IMR-90 (cell line): ENCODE measurements around the gene SWAP70. TPM values are rescaled to one million over a fixed set of nuclear protein-coding genes. Genes with fewer than 3 reads are reported as not detected.
A peak's percentile ranks its signal among the peaks of the same experiment; 100 is the strongest.

Source experiments
- ATAC-seq: fragments of 200-7000 bp; cut with Tn5 transposase; 2 replicates; pipeline ENCODE4 v1.9.1; 2020; ENCODE audit warnings: low read depth, mild to moderate bottlenecking, moderate library complexity
- BruUV-seq: library from RNA; stranded (reverse); fragments of 400-500 nt; replicated peaks from 2 replicates; lab custom pipeline; 2021; lab: Mats Ljungman, UMichigan
- CTCF ChIA-PET: fragments of 300-600 bp; formaldehyde crosslinking; extraction: SDS; loops from one replicate; lab custom pipeline; 2021; ENCODE audit warnings: antibody characterized with exemption; lab: Yijun Ruan, JAX
- POLR2A ChIA-PET: fragments of 300-600 bp; sonication (Branson Sonifier 250); formaldehyde crosslinking; loops from one replicate; lab custom pipeline; 2022; ENCODE audit warnings: antibody characterized with exemption; ENCODE audit not compliant: unreplicated experiment; lab: Charles Lee
- DNase-seq: peaks from one replicate; pipeline ENCODE4 v3.0.0; 2013
- H2AFZ ChIP-seq: replicated peaks from 2 replicates; pipeline ENCODE3; 2013; ENCODE audit warnings: low read length, mild to moderate bottlenecking; ENCODE audit not compliant: poor library complexity
- H2AK5ac ChIP-seq: 2 replicates; pipeline ENCODE4 v1.6.1; 2013; ENCODE audit warnings: low read depth, low read length, inconsistent platforms
- H2AK9ac ChIP-seq: replicated peaks from 2 replicates; pipeline ENCODE3; 2013; ENCODE audit warnings: mild to moderate bottlenecking, low read depth, low read length, moderate library complexity; ENCODE audit not compliant: poor library complexity
- H2BK120ac ChIP-seq: 2 replicates; pipeline ENCODE4 v1.6.1; 2013; ENCODE audit warnings: low read depth, low read length, inconsistent platforms
- H2BK15ac ChIP-seq: 3 replicates; pipeline ENCODE4 v1.6.1; 2013; ENCODE audit warnings: low read depth, low read length, inconsistent platforms
- H2BK20ac ChIP-seq: 2 replicates; pipeline ENCODE4 v1.6.1; 2013; ENCODE audit warnings: low read depth, mild to moderate bottlenecking, inconsistent platforms, low read length, moderate library complexity
- H2BK5ac ChIP-seq: 2 replicates; pipeline ENCODE4 v1.6.1; 2013; ENCODE audit warnings: mild to moderate bottlenecking, low read depth, low read length, inconsistent platforms; ENCODE audit not compliant: poor library complexity, severe bottlenecking
- H3K14ac ChIP-seq: replicated peaks from 2 replicates; pipeline ENCODE4 v1.6.1; 2013; ENCODE audit warnings: low read depth, low read length, inconsistent platforms
- H3K18ac ChIP-seq: 2 replicates; pipeline ENCODE4 v1.6.1; 2013; ENCODE audit warnings: low read depth, low read length, control low read depth
- H3K23ac ChIP-seq: 2 replicates; pipeline ENCODE4 v1.6.1; 2013; ENCODE audit warnings: low read depth, low read length, inconsistent platforms
- H3K27ac ChIP-seq: 2 replicates; pipeline ENCODE4 v1.5.1; 2013; ENCODE audit warnings: mild to moderate bottlenecking, control low read depth, low read length; ENCODE audit not compliant: insufficient read depth
- H3K27me3 ChIP-seq: 2 replicates; pipeline ENCODE4 v1.6.1; 2013; ENCODE audit warnings: low read length; ENCODE audit not compliant: control insufficient read depth, insufficient read depth
- H3K36me3 ChIP-seq: 2 replicates; pipeline ENCODE4 v1.6.1; 2013; ENCODE audit warnings: low read length, mixed read lengths; ENCODE audit not compliant: control insufficient read depth, insufficient read depth
- H3K4ac ChIP-seq: 2 replicates; pipeline ENCODE4 v1.6.1; 2013; ENCODE audit warnings: low read depth, low read length, inconsistent platforms
- H3K4me1 ChIP-seq: 2 replicates; pipeline ENCODE4 v1.6.1; 2013; ENCODE audit warnings: low read length, mixed read lengths; ENCODE audit not compliant: control insufficient read depth, insufficient read depth
- H3K4me2 ChIP-seq: 2 replicates; pipeline ENCODE4 v1.6.1; 2013; ENCODE audit warnings: low read depth, mild to moderate bottlenecking, control low read depth, low read length, moderate library complexity
- H3K4me3 ChIP-seq: 2 replicates; pipeline ENCODE4 v1.5.1; 2013; ENCODE audit warnings: low read depth, mild to moderate bottlenecking, control low read depth, low read length, moderate library complexity; ENCODE audit not compliant: insufficient read depth
- H3K56ac ChIP-seq: 2 replicates; pipeline ENCODE4 v1.6.1; 2013; ENCODE audit warnings: low read length, inconsistent platforms; ENCODE audit not compliant: insufficient read depth; ENCODE audit errors: extremely low read depth
- H3K79me1 ChIP-seq, 2 experiments: 2 replicates each; pipeline ENCODE4 v1.6.1; 2013; ENCODE audit warnings: low read length in 2 of 2, inconsistent platforms in 1 of 2, low read depth in 1 of 2
- H3K9ac ChIP-seq: 2 replicates; pipeline ENCODE4 v1.6.1; 2013; ENCODE audit warnings: low read depth, low read length, control low read depth
- H3K9me1 ChIP-seq: 2 replicates; pipeline ENCODE4 v1.6.1; 2013; ENCODE audit warnings: low read length, inconsistent platforms; ENCODE audit not compliant: insufficient read depth
- H3K9me3 ChIP-seq: 2 replicates; pipeline ENCODE4 v1.6.1; 2013; ENCODE audit warnings: low read length; ENCODE audit not compliant: control insufficient read depth, insufficient read depth
- H4K20me1 ChIP-seq: 2 replicates; pipeline ENCODE4 v1.6.1; 2013; ENCODE audit warnings: low read length, inconsistent platforms; ENCODE audit not compliant: insufficient read depth
- H4K5ac ChIP-seq: 2 replicates; pipeline ENCODE4 v1.6.1; 2013; ENCODE audit warnings: mild to moderate bottlenecking, low read depth, low read length, control low read depth
- H4K8ac ChIP-seq, 2 experiments: 2 replicates each; pipeline ENCODE4 v1.6.1; 2013; ENCODE audit warnings: low read depth in 2 of 2, low read length in 2 of 2, control low read depth in 1 of 2, inconsistent platforms in 1 of 2
- H4K91ac ChIP-seq: 2 replicates; pipeline ENCODE4 v1.6.1; 2013; ENCODE audit warnings: low read depth, low read length, inconsistent platforms; ENCODE audit not compliant: insufficient read depth
- CEBPB ChIP-seq: IDR thresholded peaks from 2 replicates; pipeline ENCODE4 v1.6.1; 2012; ENCODE audit warnings: low read depth, low read length, improper control_type of control experiment
- FOS ChIP-seq: fragments of 150-350 bp; IDR thresholded peaks from 2 replicates; pipeline ENCODE4 v1.6.1; 2016; ENCODE audit warnings: low read depth, low read length
- WGBS, 2 experiments: methylation state at CpG; one replicate each; pipeline versions ENCODE4 v1.1.5 to v1.1.7; 2013; ENCODE audit warnings: missing lambda C conversion rate in 2 of 2; ENCODE audit not compliant: insufficient read length in 1 of 2; ENCODE audit errors: extremely low coverage in 2 of 2; 5-methylcytosine and 5-hydroxymethylcytosine counted together
- dilution Hi-C: fragments of 300-500 bp; cut with HindIII; formaldehyde crosslinking; loops from one replicate; pipeline ENCODE4 v1.14.3; 2018; ENCODE audit warnings: low sequenced_read_pairs; ENCODE audit not compliant: unreplicated experiment
- in situ Hi-C: fragments of 300-500 bp; cut with MboI; formaldehyde crosslinking; loops from 3 replicates; pipeline ENCODE4 v1.14.3; 2019; ENCODE audit warnings: low sequenced_read_pairs, inconsistent platforms, mixed read lengths
- intact Hi-C: fragments of 100-400 bp; cut with micrococcal nuclease; formaldehyde crosslinking; loops from 2 replicates; pipeline ENCODE4 v1.10.0; 2022
- polyA plus RNA-seq, 3 experiments: library from polyadenylated mRNA; depleted of rRNA; stranded (reverse); fragments of >200 nt; gene quantifications; 2 replicates each; pipeline ENCODE4 v1.2.3, GENCODE V29; 2012; ENCODE audit warnings: low replicate concordance in 1 of 3
- total RNA-seq: library from RNA; depleted of rRNA; stranded (reverse); fragments of >200 nt; gene quantifications from 2 replicates; pipeline ENCODE4 v1.2.3, GENCODE V29; 2012

The SWAP70 gene
- total and polyA plus RNA-seq, 2 of the 4 experiments (the other 2 are of a cell fraction): 15.5 to 19.9 TPM

GRCh38 chr11:9726321-9727022 lies 62.6 kb downstream of the SWAP70 start:
- H3K9me1 ChIP-seq: peaks cover 3% of the 10 kb centered on the region
- no peak overlapping the region for H3K14ac ChIP-seq
- H3K4me1 ChIP-seq: peaks cover 4% of the 10 kb centered on the region
- peak overlapping the region; percentile 68; the same call in 1 of the 2 replicates for H3K4me2 ChIP-seq
- in situ Hi-C loops (no loop called here), intact Hi-C loops (no loop called here), dilution Hi-C loops (no loop called here)
- H4K91ac ChIP-seq: no peak overlapping the region
- CTCF ChIA-PET: interaction anchor here (0.5 to 1.1 kb wide), 3 partner anchors 27 to 443 kb away, joined by 3 to 4 read pairs (median 3); no protein-coding TSS in a partner anchor
- no peak overlapping the region for H2AK5ac ChIP-seq
- H2BK5ac ChIP-seq: peak overlapping the region; percentile 41
- DNase-seq (peak; percentile 88), ATAC-seq (peak; percentile 88)
- POLR2A ChIA-PET: interaction anchor here (0.6 kb wide), 1 partner anchor 111 kb away, joined by 9 read pairs; no protein-coding TSS in a partner anchor
- no peak overlapping the region for H3K4me3 ChIP-seq
- no peak overlapping the region for H3K4ac ChIP-seq
- H3K36me3 ChIP-seq: peaks cover 13% of the 10 kb centered on the region; the same call in 1 of the 2 replicates
- peak overlapping the region; percentile 51; the same call in 1 of the 2 replicates for H3K23ac ChIP-seq
- H3K56ac ChIP-seq: no peak overlapping the region
- H2BK20ac ChIP-seq: no peak overlapping the region
- no peak overlapping the region for H2BK120ac ChIP-seq
- no peak overlapping the region for H2AK9ac ChIP-seq
- no peak overlapping the region; the same call in 1 of the 2 replicates for H4K5ac ChIP-seq
- BruUV-seq: no TSS peak
- H4K8ac ChIP-seq: no peak overlapping the region; a peak in 1 of 4 replicates
- H3K9me3 ChIP-seq: no peaks in the 10 kb centered on the region
- no CpG with 5 or more reads among the region's 3 CpGs for WGBS, 2 experiments
- no peak overlapping the region for H2AFZ ChIP-seq
- H3K27me3 ChIP-seq: no peaks in the 10 kb centered on the region
- no peak overlapping the region for H3K18ac ChIP-seq
- TF ChIP-seq CEBPB (no peak), FOS (0 out of 2 replicates have a peak, but pooled peaks have one; percentile 9)
- no peaks in the 10 kb centered on the region; the same call in 1 of the 2 replicates for H4K20me1 ChIP-seq
- H3K27ac ChIP-seq: no peak overlapping the region
- H3K79me1 ChIP-seq: peaks cover 15 to 51% of the 10 kb centered on the region in 2 experiments
- H2BK15ac ChIP-seq: no peak overlapping the region
- H3K9ac ChIP-seq: no peak overlapping the region
